Adipose tissue (tissue), 3 donors: ENCODE results near the gene GALNT17. TPM values are rescaled to one million over a fixed set of nuclear protein-coding genes. Genes with fewer than 3 reads are reported as not detected.

ENCODE experiments used
- H3K27ac ChIP-seq: one replicate; pipeline ENCODE4 v1.5.1; 2013; ENCODE audit warnings: low read depth, low read length
- WGBS, 3 donors: extraction: QIAGEN DNeasy Blood & Tissue Kit; methylation state at CpG; one replicate each; pipeline ENCODE4 v1.1.7; 2013; 5-methylcytosine and 5-hydroxymethylcytosine counted together
- polyA plus RNA-seq, 3 donors: library from polyadenylated mRNA; stranded (reverse); fragments of 200-250 nt; gene quantifications; one replicate each; pipeline ENCODE4 v1.2.3, GENCODE V29; 2013
- donor health status: healthy with polysubstance abuse.
- donor health status: Bipolar disorder and iron deficiency.
- donor health status: healthy.

Gene GALNT17
- polyA plus RNA-seq, 3 donors = 1.1 to 2.1 (median 1.7) TPM

GRCh38 chr7:71349682-71350481, 217.9 kb downstream of the GALNT17 start:
- no peak overlapping the region for H3K27ac ChIP-seq
- 29 to 79% (median 64%) methylated on average over 5 of the region's 5 CpGs for WGBS, 3 donors

GRCh38 chr7:71350680-71351079, 218.7 kb downstream of the GALNT17 start:
- no peak overlapping the region for H3K27ac ChIP-seq
- WGBS, 3 donors = 42 to 96% (median 66%) methylated on average over 2 of the region's 2 CpGs

GRCh38 chr7:71354716-71355115, 222.8 kb downstream of the GALNT17 start:
- no peak overlapping the region for H3K27ac ChIP-seq

GRCh38 chr7:71361451-71362032, 229.6 kb downstream of the GALNT17 start:
- no peak overlapping the region for H3K27ac ChIP-seq
- WGBS, 3 donors = 25 to 73% (median 66%) methylated on average over 4 of the region's 4 CpGs

GRCh38 chr7:71362240-71362639, 230.3 kb downstream of the GALNT17 start:
- no peak overlapping the region for H3K27ac ChIP-seq
- WGBS, 3 donors = 77 to 95% (median 92%) methylated on average over 7 of the region's 7 CpGs

- WGBS, 3 donors = 39 to 89% (median 80%) methylated on average over 5 of the region's 5 CpGs
- no peak overlapping the region for H3K27ac ChIP-seq
Observed at GRCh38 chr7:71363223-71363622, 231.3 kb downstream of the GALNT17 start.

GRCh38 chr7:71363627-71364026, 231.7 kb downstream of the GALNT17 start:
- no peak overlapping the region for H3K27ac ChIP-seq
- WGBS, 3 donors = 47 to 96% (median 92%) methylated on average over 7 of the region's 7 CpGs

- no peak overlapping the region for H3K27ac ChIP-seq
- 52 to 68% (median 57%) methylated on average over 2 of the region's 2 CpGs for WGBS, 3 donors
Observed at GRCh38 chr7:71364551-71364950, 232.6 kb downstream of the GALNT17 start.

- WGBS, 3 donors = 89 to 97% (median 94%) methylated on average over 5 of the region's 5 CpGs
- H3K27ac ChIP-seq = no peak overlapping the region
Observed at GRCh38 chr7:71372991-71373390, 241.0 kb downstream of the GALNT17 start.

- 58 to 83% (median 64%) methylated on average over 3 of the region's 3 CpGs for WGBS, 3 donors
- H3K27ac ChIP-seq = no peak overlapping the region
Observed at GRCh38 chr7:71377062-71377461, 245.1 kb downstream of the GALNT17 start.

- 78 to 88% (median 78%) methylated on average over 3 of the region's 3 CpGs for WGBS, 3 donors
- no peak overlapping the region for H3K27ac ChIP-seq
Observed at GRCh38 chr7:71377469-71377868, 245.5 kb downstream of the GALNT17 start.

GRCh38 chr7:71384094-71384493, 252.2 kb downstream of the GALNT17 start:
- 91 to 93% (median 92%) methylated on average over 5 of the region's 5 CpGs for WGBS, 3 donors
- H3K27ac ChIP-seq = no peak overlapping the region

- H3K27ac ChIP-seq = no peak overlapping the region
- WGBS, 3 donors = 76 to 83% (median 82%) methylated on average over 5 of the region's 5 CpGs
Observed at GRCh38 chr7:71385330-71385729, 253.4 kb downstream of the GALNT17 start.

- no peak overlapping the region for H3K27ac ChIP-seq
- 85 to 88% (median 87%) methylated on average over 12 of the region's 12 CpGs for WGBS, 3 donors
Observed at GRCh38 chr7:71386152-71386785, 254.3 kb downstream of the GALNT17 start.

GRCh38 chr7:71388181-71388580, 256.2 kb downstream of the GALNT17 start:
- 89 to 93% (median 92%) methylated on average over 13 to 14 of the region's 14 CpGs for WGBS, 3 donors
- no peak overlapping the region for H3K27ac ChIP-seq

GRCh38 chr7:71389976-71390375, 258.0 kb downstream of the GALNT17 start:
- WGBS, 3 donors = 75 to 81% (median 80%) methylated on average over 7 of the region's 7 CpGs
- no peak overlapping the region for H3K27ac ChIP-seq

GRCh38 chr7:71393661-71394060, 261.7 kb downstream of the GALNT17 start:
- WGBS, 3 donors = 73 to 93% (median 89%) methylated on average over 7 of the region's 7 CpGs
- no peak overlapping the region for H3K27ac ChIP-seq

GRCh38 chr7:71402684-71403083, 270.7 kb downstream of the GALNT17 start:
- H3K27ac ChIP-seq = no peak overlapping the region
- 58 to 83% (median 66%) methylated on average over 2 of the region's 2 CpGs for WGBS, 3 donors

GRCh38 chr7:71403202-71403946, 271.4 kb downstream of the GALNT17 start:
- 67 to 75% (median 71%) methylated on average over 16 of the region's 16 CpGs for WGBS, 3 donors
- no peak overlapping the region for H3K27ac ChIP-seq
